NCI-H226 (cell line): ENCODE results near the gene BTBD3.

Experiments used
- DNase-seq: peaks from one replicate; pipeline ENCODE4 v3.0.0-alpha.2; 2015

The BTBD3 gene

DNA sequence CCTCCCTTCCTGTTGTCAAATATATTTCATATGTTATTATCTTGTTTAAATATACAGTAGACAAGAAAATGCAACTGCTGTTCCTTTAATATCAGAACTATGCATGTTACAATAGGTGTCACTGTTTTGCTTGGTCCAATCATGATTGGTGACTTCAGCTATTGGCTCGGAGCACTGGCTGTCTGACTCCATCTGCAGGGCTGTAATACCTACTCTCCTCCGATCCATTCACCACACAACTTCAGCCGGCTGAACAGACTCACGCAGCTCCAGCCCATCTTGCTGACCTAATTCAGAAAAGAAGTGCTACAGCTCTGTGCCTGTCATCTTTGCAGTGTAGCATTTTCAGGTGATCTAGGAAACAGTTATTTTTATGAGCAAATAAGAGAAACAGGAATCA is at the start of gene BTBD3:
Gene BTBD3 (plus strand): TSS at position 231 of the 400 bp plus-strand sequence. CDS start 383 bp downstream, outside the sequence.
- DNase-seq: no peak

DNA sequence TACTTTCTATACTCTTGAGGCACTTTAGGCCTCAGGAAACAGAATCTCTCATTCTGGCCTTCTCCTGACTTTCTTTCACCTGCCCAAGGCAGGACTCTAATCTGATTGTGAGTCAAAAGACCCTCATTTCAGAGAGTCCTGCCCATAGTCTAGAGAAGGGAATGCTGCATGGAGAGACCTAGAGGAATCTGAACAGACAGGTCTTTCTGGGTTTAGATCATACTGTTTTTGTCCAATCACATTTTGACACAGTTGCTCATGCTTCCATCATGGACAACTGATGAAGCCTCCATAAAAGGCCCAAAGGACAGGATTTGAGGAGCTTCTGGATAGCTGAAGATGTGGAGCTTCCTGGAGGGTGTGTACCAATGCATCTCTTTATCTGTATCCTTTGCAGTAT is 48.1 kb upstream of the BTBD3 start:
- no peak for DNase-seq

GRCh38 chr20:11870411-11870810 is 47.3 kb upstream of the BTBD3 start:
- no peak for DNase-seq

- DNase-seq: no peak
These were observed 41.1 kb upstream of the BTBD3 start for GRCh38 chr20:11876555-11876954.

- no peak for DNase-seq
These were observed 37.0 kb upstream of the BTBD3 start for GRCh38 chr20:11880680-11881079.

DNA sequence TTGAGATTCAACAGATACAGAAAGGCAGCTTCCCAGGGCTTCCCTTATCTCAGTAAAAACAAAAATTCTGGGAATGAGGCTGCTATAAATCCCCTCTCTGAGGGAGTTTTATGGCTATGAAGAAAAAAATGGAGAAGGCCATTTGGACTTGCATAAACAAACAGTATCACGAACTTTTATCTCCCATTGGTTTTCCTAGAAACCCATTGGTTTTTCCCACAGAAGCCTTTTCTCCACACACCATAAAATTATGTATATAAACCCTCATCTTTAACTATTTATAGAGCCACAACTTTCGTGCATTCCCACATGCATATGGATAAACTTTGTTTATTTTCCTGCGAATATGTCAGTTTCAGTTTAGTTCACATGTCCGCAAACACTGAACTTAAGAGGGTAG is 36.2 kb upstream of the BTBD3 start:
- no peak for DNase-seq

- no peak for DNase-seq
These were observed 35.0 kb upstream of the BTBD3 start for GRCh38 chr20:11882651-11883050.

DNA sequence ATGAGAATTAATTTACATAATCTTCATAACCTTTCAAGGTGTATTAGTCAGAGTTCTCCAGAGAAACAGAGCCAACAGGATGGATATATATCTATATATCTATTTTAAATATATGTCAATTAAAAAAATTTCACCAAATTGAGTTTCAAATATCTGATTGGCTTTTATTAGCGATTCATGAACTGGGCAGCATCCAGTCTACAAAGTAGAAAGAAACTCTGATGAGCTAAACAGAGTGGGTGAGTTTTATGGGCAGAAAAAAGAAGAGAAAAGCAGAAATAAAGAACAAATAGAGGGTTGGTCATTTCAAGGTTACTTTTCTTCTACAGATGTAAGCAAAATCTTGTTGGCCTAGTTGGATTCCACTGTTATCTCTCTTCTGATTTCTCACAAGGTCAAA is 29.0 kb upstream of the BTBD3 start:
- DNase-seq: no peak

- peak; percentile 80 for DNase-seq
These were observed 27.2 kb upstream of the BTBD3 start for GRCh38 chr20:11890331-11891076.

GRCh38 chr20:11891077-11891775 is 26.5 kb upstream of the BTBD3 start:
- DNase-seq: no peak

DNA sequence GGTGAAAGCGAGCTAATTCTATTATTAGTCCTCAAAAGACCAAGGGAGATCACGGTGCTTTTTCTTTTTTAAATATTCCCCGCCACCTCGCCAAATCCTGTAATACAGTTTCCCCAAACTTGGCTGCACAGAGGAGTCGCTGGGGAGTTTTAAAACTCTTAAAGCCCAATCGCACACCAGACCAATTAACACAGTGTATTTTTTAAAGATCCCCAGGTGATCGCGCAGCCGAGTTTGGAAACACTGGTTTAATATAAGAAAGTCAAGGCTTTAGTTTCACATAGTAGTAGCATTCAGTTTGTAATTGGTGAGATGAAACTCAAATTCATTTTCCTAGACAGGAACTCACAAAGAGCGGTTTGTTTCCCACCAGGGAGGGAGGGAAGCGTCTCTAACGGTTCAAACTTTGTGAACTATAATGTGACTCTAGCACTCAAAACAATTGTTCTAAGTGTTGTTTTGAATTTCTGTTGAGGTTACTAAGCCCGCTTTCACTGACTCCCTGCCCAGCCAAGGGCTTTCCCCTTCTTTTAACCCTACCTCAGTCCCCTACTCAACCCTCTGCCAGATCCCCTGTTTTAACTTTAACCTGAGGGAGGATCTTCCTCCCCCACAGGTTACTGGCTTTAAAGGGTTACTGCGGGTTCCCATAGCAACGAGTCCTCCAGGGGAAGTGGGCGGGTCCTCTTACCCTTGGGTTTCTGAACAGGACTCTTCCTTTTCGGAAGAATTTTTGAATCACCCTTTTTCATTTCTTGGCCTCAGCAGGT is 25.7 kb upstream of the BTBD3 start:
- DNase-seq: peak; percentile 50

DNA sequence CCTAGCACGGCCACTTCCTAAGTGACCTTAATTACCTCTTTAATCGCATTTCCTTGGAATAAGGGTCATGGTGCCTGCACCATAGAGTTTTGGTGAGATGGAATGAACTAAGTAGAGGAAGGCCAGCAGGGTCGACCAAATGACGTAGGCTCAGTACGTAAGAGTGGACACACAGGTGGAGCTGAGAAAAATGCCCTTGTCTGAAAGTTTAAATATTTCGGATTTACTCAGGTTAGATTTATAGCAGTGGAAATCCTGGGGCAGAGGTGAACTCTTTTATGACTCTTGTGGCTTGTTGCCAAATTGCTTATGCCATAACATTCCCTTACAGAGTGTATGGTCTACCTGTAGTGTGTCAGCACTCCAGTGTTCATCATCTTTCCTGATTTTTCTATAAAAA is 23.6 kb upstream of the BTBD3 start:
- DNase-seq: no peak

DNA sequence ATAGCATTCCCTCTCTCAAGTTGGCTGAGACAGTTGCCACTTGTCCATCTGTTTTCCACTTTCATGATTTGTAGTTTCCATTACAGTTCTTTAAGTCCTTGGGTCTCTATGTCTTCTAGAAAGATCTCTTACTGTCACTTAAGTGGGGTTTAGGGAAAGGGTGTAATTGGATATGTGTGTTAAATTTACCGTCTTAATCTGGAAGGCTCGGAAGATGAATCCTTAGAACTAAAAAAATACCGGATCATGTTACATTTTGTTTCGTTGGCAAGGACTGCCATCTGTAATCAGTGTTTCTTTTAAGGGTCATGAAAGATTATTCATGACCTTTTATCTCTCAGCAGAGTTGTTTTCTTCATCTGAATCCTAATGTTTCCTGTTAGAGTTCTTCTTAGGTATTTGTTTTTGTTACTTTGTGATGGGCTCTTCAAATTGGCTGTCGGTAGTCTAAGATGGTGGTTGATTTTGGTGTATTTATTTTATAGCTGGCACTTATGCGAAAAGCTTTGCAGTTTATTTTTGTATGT is 21.8 kb upstream of the BTBD3 start:
- no peak for DNase-seq

DNA sequence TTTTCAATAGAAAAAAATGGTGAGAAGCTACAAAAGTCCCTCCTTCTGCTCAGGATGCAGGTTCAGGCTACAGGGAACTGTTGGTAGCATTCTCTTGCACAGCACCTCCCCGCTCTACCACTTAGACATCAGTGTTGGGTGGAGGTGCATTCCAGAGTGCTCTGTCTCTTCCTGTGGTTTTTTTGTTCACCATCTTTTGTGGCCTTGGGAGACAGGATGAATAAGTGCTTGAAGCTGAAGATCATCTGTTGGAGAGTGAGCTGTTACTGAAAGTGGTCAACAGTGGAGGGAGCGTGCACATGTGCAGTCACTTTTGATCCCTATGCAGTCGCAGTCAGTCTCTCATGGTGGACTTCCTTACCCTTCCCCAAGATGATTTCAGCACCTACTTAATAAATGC is 16.6 kb upstream of the BTBD3 start:
- DNase-seq: peak; percentile 72

DNA sequence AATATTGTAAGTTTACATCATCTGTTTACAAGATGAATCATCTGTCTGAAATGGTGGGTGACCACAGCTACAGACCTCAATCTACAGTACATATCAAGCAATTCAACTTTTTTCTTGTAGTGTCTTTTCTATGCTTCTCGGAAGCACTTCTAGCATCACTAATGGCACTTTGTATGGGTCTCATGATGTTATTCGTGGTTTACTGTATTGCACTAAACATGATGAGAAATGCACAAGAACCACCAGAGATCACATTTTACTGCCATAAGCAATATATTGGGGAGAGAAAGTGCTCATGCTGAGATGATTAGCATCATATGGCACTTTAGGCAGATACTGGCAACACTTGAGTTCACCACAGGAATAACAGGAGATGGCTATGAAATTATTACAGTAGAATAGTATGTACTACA is 15.4 kb upstream of the BTBD3 start:
- no peak for DNase-seq

DNA sequence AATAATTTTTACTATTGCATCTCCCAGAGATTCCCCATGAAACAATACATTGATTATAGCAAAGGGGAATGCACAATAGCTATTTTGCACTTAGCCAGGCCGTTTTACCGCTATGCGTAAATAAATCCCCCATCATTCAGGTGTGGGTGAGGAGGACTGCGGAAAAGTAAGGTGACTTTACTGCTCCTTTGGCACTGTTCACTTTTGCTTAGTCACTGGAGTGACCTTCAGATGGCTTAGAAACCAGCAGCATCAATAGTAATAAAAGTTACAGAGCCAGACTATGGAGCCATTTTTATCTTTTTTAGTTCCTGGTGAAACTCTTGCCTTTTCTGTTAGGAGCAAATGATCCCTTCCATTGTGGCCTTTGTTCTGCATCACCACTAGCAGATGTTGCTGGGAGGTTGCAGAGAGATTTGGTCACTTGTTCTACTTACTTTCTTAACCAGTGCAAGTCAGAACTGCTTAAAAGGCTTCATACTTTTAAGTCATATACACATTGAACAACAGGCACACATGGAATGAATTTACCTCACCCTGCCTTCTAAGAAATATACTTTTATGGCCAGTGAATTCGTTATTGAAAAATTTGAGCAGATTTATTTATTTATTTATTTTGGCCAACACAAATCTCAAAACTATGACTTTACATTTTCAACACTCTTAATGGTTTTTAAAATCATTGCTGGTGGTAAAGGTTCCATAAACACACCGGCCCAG is 12.1 kb upstream of the BTBD3 start:
- no peak for DNase-seq

DNA sequence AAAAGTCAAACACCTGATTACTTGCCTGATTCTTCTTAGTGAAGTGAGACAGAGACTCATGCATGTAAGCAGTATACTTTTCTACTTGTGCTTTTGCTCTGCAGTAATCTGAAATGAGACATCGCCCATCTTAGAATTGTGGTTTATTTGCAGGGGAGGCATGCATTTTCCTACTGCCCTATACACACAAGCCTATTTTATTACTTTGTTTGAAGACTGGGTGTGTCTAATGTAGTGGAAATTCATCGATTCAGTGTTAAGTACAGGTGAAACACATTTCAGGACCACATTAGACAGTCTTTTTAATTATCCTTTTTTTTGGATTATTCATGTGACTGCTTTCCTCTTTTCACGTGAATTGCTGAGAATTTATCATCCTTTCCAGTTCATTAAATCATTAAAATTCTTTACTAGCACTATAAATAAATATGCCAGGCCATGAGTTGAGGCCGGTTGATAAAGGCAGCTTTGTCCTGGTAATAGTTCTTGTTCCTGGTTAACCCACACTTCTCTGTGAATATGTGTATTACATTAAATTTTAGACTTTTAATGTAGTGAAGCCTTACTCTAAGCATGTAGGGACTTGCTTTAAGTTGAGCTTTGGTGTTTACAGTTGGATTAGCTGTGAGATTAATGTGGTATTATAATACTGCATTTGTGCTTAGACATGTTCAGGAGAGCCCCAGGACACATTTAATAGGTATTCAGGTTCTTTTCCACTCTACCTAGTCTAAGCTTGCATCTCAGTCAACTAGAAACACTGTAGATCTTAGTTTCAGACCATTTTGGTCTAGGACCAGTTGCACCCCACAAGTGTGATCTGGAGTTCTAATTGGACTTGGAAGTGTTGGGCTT is 10.8 kb upstream of the BTBD3 start:
- DNase-seq: no peak

DNA sequence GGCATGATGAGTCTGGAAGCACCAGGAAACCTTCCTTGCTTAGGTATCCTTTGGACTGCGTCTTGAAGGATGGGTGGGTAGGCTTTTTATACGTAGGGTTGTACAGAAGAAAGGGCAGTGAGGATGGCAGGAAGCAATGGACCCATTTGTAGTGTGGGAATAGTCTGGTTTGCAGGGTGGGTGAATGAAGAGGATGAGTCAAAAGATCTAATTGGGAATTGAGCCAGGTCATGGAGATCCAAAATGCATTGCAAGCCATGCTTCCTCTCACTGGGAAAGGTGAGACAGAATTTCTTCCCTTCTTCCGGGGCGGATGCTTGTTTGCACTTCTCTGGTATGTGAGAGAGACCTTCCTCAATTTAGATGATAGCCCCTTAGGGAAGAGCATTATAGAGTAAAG is 10.1 kb upstream of the BTBD3 start:
- no peak for DNase-seq

DNA sequence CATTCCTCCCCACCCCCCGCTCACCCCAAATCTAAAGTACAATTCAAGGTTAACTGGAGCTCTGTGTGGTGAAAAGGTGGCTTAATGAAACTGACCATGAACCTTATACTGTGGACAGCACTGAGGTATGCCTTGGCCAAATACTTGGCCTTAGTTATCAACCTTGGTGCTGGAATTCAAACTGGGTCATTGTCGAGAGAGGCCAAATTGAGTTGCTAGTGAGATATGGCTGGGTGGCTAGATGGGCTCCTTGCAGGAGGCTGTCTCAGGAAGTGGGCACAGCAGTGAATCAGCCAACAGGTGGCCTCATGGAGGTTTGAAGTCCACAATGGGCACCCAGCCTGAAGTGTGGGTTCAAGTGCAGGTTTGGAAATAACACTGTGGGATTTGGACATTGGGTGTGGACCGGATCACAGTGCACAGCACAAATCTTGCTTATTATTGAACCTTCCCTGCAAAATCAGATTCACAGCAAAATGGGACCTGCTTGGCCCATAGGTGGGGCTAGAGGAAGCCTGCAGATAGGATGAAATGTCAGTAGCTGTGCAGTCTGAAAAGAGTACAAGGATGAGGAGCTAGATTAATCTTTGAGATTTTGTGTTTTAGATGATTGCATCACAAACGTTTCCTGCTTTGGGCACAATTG is 5.6 kb upstream of the BTBD3 start:
- no peak for DNase-seq

GRCh38 chr20:11912659-11913415 is 4.9 kb upstream of the BTBD3 start:
- no peak for DNase-seq
